DND-41 (cell line): ENCODE data around the gene BARHL1.

Experiments used
- EZH2 ChIP-seq: IDR thresholded peaks from 3 replicates; pipeline ENCODE4 v1.6.1; 2012; ENCODE audit warnings: borderline replicate concordance, low read depth, mild to moderate bottlenecking, moderate library complexity, low read length, inconsistent platforms; ENCODE audit not compliant: severe bottlenecking
- TF ChIP-seq, protein P1 (sequence below): IDR thresholded peaks from 2 replicates; pipeline ENCODE4 v1.5.1; 2012; ENCODE audit warnings: borderline replicate concordance, low read length, moderate library complexity, mild to moderate bottlenecking; ENCODE audit not compliant: poor library complexity, severe bottlenecking; ENCODE audit errors: extremely low read depth

DNA sequence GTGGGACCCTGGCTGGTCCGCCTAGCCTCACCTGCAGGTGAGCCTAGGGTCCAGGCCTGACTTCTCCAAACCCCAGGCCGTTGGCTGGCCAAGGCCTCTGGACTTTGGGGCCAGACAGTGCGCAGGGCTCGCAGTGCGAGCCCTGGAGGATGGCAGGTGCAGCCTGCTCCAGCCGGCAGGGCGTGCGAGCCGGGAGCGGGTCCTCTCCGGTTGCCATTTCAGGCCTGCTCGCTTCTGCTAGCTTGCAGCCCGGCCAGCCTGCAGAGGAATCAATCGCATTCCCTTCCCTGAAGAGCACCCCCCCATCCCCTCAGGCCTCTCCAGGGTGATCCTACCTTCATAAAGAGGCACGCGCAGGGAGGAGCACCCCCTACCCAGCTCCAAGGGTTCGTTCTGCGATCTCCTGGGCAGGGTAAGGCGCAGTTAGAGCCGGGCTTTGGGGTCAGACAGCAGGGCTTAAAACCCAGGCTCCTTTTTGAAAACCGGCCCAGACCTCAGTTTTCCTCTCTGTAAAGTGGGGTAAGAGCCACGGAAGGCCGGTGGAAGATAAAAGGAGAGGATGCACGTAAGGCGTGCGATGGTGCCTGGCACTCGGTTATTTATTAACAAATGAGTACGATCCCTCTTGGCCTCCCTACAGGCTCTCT, 6.2 kb downstream of the BARHL1 start:
- TF ChIP-seq, protein P1, sequence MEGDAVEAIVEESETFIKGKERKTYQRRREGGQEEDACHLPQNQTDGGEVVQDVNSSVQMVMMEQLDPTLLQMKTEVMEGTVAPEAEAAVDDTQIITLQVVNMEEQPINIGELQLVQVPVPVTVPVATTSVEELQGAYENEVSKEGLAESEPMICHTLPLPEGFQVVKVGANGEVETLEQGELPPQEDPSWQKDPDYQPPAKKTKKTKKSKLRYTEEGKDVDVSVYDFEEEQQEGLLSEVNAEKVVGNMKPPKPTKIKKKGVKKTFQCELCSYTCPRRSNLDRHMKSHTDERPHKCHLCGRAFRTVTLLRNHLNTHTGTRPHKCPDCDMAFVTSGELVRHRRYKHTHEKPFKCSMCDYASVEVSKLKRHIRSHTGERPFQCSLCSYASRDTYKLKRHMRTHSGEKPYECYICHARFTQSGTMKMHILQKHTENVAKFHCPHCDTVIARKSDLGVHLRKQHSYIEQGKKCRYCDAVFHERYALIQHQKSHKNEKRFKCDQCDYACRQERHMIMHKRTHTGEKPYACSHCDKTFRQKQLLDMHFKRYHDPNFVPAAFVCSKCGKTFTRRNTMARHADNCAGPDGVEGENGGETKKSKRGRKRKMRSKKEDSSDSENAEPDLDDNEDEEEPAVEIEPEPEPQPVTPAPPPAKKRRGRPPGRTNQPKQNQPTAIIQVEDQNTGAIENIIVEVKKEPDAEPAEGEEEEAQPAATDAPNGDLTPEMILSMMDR, result no peak
- no peak for TF ChIP-seq EZH2
